ENCODE data around the gene SLC35D2. TPM values are rescaled to one million over a fixed set of nuclear protein-coding genes. Genes with fewer than 3 reads are reported as not detected.
A peak's percentile ranks its signal among the peaks of the same experiment; 100 is the strongest.
"Not testable (repeated sequence)": the region's sequence is repeated elsewhere in the genome, so short reads cannot be mapped to it uniquely, and the experiment has no call there.

SLC35D2 gene
- polyA plus RNA-seq, 10 donors: 16.7 to 27.7 (median 23.6) TPM

DNA sequence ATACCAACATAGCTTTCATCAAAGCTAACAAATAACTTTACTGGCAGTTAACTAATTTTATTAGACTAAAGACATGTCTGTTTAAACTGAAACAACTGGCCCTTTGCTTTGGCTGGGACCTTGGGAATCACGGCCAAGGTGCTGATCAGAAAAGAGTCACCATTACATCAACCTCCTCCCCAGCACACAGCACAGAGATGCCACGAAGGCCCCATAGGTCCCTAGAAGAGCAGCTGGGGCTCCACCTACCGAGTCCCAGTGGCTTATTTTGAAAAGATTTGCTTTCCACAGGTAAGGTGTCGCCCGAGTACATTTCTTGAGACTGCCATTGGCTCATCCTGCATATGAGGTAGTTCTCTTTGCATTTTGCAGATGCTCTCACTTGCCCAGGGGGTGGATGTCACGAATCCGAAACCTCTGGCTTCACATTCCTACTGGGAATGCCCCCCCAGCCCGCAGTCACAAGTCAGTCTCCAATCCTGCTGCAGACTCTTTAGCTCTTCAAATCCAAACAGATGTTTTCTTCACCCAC is 62.7 kb downstream of the SLC35D2 start:
- no peak for DNase-seq

DNA sequence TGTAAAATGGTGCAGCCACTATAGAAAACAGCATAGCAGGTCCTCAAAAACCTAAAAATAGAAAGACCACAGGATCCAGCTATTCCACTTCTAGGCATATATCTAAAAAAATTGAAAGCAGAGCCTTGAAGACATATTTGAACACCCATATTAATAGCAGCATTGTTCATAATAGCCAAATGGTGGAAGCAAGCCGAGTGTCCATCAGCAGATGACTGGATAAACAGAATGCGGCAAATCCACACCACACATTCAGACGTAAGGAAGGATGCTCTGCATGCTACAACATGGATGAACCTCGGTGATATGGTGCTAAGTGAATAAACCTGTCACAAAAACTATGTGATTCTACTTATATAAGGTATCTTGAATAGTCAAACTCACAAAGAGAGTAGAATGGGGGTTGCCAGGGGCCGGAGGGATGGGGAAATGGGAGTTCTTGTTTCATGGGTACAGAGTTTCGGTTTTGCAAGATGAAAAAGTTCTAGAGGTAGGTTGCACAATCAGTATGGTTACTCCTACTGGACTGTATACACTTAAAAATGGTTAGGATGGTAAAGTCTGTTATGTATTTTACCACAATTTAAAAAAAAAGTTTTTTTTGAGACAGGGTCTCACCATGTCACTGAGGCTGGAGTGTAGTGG is 64.5 kb downstream of the SLC35D2 start:
- DNase-seq: no peak

DNA sequence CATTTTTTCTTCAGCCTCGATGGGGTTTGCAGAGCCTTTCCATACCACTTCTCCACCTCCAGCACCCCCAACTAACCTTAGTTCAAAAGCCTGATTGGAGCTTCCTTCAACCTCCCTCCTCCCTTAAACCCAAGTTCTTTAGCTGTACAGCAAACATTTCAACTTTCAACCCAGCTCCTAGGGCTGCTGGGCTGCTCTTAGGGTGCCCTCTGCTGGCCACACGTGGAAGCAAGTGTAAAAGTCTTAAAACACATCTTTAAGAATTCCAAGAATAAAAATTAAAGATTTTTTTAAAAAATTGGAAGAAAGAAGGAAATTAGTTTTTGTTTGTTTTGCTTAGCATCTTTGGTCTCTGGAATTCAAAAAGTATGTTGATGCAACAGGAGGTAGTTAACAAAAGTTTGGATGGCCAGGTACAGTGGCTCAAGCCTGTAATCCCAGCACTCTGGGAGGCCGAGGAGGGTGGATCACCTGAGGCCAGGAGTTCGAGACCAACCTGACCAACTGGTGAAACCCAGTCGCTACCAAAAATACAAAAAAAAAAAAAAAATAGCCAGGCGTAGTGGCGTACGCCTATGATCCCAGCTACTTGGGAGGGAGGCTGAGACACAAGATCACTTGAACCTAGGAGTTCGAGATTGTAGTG is 66.1 kb downstream of the SLC35D2 start:
- peak; percentile 46 to 72 (median 59) for DNase-seq

GRCh38 chr9:96309850-96310249 is 73.7 kb downstream of the SLC35D2 start:
- no peak for DNase-seq

GRCh38 chr9:96306958-96307357 is 76.6 kb downstream of the SLC35D2 start:
- not testable (repeated sequence) for DNase-seq

GRCh38 chr9:96305171-96305570 is 78.3 kb downstream of the SLC35D2 start:
- no peak for DNase-seq

DNA sequence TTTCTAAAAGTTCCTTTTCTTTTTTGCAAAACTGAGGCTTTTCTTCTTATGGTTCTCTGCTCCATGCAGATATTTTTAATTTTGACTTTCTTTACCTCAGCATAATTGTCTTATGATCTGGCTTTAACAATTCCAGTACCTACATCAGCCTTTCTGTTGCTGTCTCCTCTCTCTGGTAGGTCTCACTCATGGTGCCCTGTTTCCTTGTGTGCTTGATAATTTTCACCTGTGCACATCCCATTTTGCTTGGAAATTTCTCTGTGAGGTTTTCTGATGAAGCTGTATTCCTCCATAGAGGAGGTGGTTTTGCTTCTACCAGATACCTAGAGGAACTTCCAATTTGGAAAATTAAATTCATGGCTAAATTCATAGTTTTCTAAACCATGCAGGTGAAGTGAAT is 79.3 kb downstream of the SLC35D2 start:
- no peak for DNase-seq

GRCh38 chr9:96302021-96302420 is 81.5 kb downstream of the SLC35D2 start, which contains the start of gene HSD17B3:
HSD17B3 (minus strand) TSS chr9:96302176; CDS start chr9:96302104, 72 bp downstream.
- no peak for DNase-seq

DNA sequence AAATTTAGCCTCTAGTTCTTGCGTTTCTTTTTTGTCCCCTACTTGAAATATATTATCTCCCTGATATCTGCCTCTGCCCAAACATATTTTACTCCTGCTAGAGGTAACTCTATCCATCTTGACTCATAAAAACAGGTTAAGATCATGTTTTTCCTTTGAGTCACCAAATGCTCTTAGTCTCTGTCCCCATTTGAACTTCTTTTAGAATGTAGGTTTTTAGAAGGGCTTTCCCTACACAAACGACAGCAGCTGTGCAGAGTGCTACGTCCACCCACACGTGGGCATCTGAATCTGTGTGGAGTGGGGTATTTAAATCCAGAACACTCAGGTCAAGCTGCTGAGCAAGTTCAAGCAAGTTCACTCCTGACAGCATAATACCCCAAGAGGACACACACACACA is 83.7 kb downstream of the SLC35D2 start:
- no peak for DNase-seq

GRCh38 chr9:96294159-96294545 is 89.4 kb downstream of the SLC35D2 start:
- DNase-seq: no peak

GRCh38 chr9:96293498-96294158 is 89.9 kb downstream of the SLC35D2 start:
- DNase-seq: peak in 1 of 3 donors; percentile 9

GRCh38 chr9:96289392-96289791 is 94.1 kb downstream of the SLC35D2 start:
- no peak for DNase-seq

- DNase-seq: no peak
These were observed 101.9 kb downstream of the SLC35D2 start for GRCh38 chr9:96281641-96282040.

DNA sequence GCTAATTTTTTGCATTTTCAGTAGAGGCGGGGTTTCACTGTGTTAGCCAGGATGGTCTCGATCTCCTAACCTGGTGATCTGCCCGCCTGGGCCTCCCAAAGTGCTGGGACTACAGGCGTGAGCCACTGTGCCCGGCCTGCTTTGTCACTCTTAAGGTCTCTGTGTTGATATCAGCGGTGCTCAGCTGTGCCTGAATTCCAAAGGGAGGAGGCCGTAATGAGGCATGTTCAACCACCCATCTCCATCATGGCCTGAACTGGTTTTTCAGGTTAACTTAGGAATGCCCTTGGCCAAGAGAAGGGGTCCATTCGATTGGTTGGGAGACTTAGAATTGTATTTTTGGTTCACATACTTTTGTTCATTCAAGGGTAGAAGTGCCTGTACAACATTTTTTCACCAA is 103.6 kb downstream of the SLC35D2 start:
- no peak for DNase-seq

DNA sequence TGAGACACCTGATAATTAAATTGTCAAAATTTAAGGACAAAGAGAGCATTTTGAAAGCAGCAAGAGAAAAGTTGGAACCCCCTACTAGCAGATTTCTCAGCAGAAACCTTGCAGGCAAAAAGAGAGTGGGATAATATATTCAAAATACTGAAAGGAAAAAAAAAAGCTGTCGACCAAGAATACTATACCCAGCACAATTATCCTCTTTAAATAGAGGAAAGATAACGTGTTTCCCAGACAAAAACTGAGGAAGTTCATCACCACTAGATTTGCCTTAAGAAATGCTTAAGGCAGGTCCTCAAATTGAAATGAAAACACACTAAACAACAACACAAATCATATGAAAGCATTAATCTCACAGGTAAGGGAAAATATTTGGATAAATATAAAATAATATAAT is 108.6 kb downstream of the SLC35D2 start:
- no peak for DNase-seq

Other genes with a start within 250 kb of the SLC35D2 start
- 1 to 10 TPM in 2 of 10 donors, under 1 TPM in 5, not detected in 3; 0.28 to 1.7 (median 0.76) TPM for gene HSD17B3, start 81.5 kb downstream of the SLC35D2 start, polyA plus RNA-seq (ENCODE audit: insufficient read length in 10 of 10)
- gene ZNF367, start 34.7 kb upstream of the SLC35D2 start, polyA plus RNA-seq (ENCODE audit: insufficient read length in 10 of 10): 10 to 100 TPM in 1 of 10 donors, 1 to 10 TPM in 9; 5.9 to 12.4 (median 7.9) TPM
- gene HABP4, start 66.5 kb upstream of the SLC35D2 start, polyA plus RNA-seq (ENCODE audit: insufficient read length in 10 of 10): 10 to 100 TPM in 8 of 10 donors, 1 to 10 TPM in 2; 9.1 to 15.1 (median 11.4) TPM
- 10 to 100 TPM; 10.6 to 18.8 (median 14.8) TPM for gene CDC14B, start 236.1 kb upstream of the SLC35D2 start, polyA plus RNA-seq (ENCODE audit: insufficient read length in 10 of 10)

All from muscle of back (tissue), 11 donors.